ENCODE measurements around the gene RGS14.

RGS14 gene

GRCh38 chr5:177382423-177383029 lies 24.8 kb downstream of the RGS14 start:
- peak; percentile 68 for DNase-seq

GRCh38 chr5:177383181-177383580 lies 25.5 kb downstream of the RGS14 start:
- no peak for DNase-seq

GRCh38 chr5:177384134-177384533 lies 26.4 kb downstream of the RGS14 start, which contains the start of gene SLC34A1:
Gene SLC34A1 (plus strand): TSS chr5:177384434. CDS start chr5:177385742, 1,308 bp downstream.
- DNase-seq: no peak

- DNase-seq: no peak
Observed at GRCh38 chr5:177385720-177386119, 28.0 kb downstream of the RGS14 start.

- DNase-seq: no peak
Observed at GRCh38 chr5:177386542-177386941, 28.8 kb downstream of the RGS14 start.

- no peak for DNase-seq
Observed at GRCh38 chr5:177387405-177387804, 29.7 kb downstream of the RGS14 start.

GRCh38 chr5:177388521-177389052 lies 30.9 kb downstream of the RGS14 start:
- no peak for DNase-seq

- peak; percentile 69 for DNase-seq
Observed at GRCh38 chr5:177389241-177390169, 31.8 kb downstream of the RGS14 start.

GRCh38 chr5:177390363-177391300 lies 32.9 kb downstream of the RGS14 start:
- peak; percentile 92 for DNase-seq

GRCh38 chr5:177392765-177393164 lies 35.0 kb downstream of the RGS14 start:
- DNase-seq: no peak

- DNase-seq: no peak
Observed at GRCh38 chr5:177393206-177393765, 35.6 kb downstream of the RGS14 start.

- DNase-seq: no peak
Observed at GRCh38 chr5:177393990-177394389, 36.3 kb downstream of the RGS14 start.

GRCh38 chr5:177396078-177396477 lies 38.4 kb downstream of the RGS14 start:
- no peak for DNase-seq

- no peak for DNase-seq
Observed at GRCh38 chr5:177396807-177397206, 39.1 kb downstream of the RGS14 start.

GRCh38 chr5:177397875-177398390 lies 40.2 kb downstream of the RGS14 start:
- DNase-seq: no peak

GRCh38 chr5:177399997-177400868 lies 42.5 kb downstream of the RGS14 start, which contains the start of gene PFN3:
Gene PFN3 (minus strand): TSS chr5:177400661. CDS start chr5:177400576, 85 bp downstream.
- DNase-seq: no peak

GRCh38 chr5:177402271-177403043 lies 44.7 kb downstream of the RGS14 start:
- peak; percentile 85 for DNase-seq

- DNase-seq: peak; percentile 64
Observed at GRCh38 chr5:177403102-177403791, 45.5 kb downstream of the RGS14 start.
